ENCODE data around the gene SERPINC1. TPM values are rescaled to one million over a fixed set of nuclear protein-coding genes. Genes with fewer than 3 reads are reported as not detected.

SERPINC1 gene
- total and polyA plus RNA-seq, 9 of the 15 experiments (the other 6 are each of a cell fraction or from before 2014, with no cell fraction given), result 0.07 to 1.2 (median 0.50) TPM

GRCh38 chr1:173861731-173862145 lies 55.4 kb downstream of the SERPINC1 start (continued):
- no peak for TF ChIP-seq PRDM10 (IDR thresholded peaks at IDR 0.05; ENCODE audit: partially characterized antibody)
- no peak for TF ChIP-seq ZNF740 (CRISPR knock-in tag; IDR thresholded peaks at IDR 0.05)
- no peak for TF ChIP-seq ZNF740 (tag; IDR thresholded peaks at IDR 0.05)
- TF ChIP-seq CREB3 (tag; conservative IDR thresholded peaks at IDR 0.05; ENCODE audit: low read depth), result no peak
- no peak for TF ChIP-seq NR3C1 (CRISPR knock-in tag; IDR thresholded peaks at IDR 0.05)
- no peak for TF ChIP-seq SOX6 (IDR thresholded peaks at IDR 0.05)
- TF ChIP-seq FOXP1 (CRISPR knock-in tag; IDR thresholded peaks at IDR 0.05), result no peak
- TF ChIP-seq POLR2AphosphoS5 (IDR thresholded peaks at IDR 0.05; ENCODE audit: control insufficient read depth, insufficient read depth, low read depth, low read length), result 0 out of 2 replicates have a peak, but pooled peaks have one; percentile 16
- TF ChIP-seq HNRNPUL1 (IDR thresholded peaks at IDR 0.05; ENCODE audit: low read length), result no peak; the same call in 1 of the 2 replicates
- TF ChIP-seq PTBP1 (IDR thresholded peaks at IDR 0.05; ENCODE audit: low read depth, low read length), result 0 out of 2 replicates have a peak, but pooled peaks have one; percentile 9
- TF ChIP-seq ZBTB7A (IDR thresholded peaks at IDR 0.05; ENCODE audit: borderline replicate concordance, control insufficient read depth, low read depth, low read length), result no peak
- TF ChIP-seq FUS (optimal IDR thresholded peaks at IDR 0.05; ENCODE audit: low read depth, low read length), result no peak
- TF ChIP-seq SMARCA4 (IDR thresholded peaks at IDR 0.05), result no peak
- TF ChIP-seq HMBOX1 (IDR thresholded peaks at IDR 0.05), result 0 out of 2 replicates have a peak, but pooled peaks have one; percentile 3
- no peak for TF ChIP-seq ZFX (CRISPR knock-in tag; IDR thresholded peaks at IDR 0.05)
- TF ChIP-seq SIN3A (IDR thresholded peaks at IDR 0.05; ENCODE audit: borderline replicate concordance in 2 of 2, control insufficient read depth in 1 of 2, low read depth in 2 of 2, low read length in 2 of 2), result peak in 1 of 2 experiments; percentile 18; a peak in 1 of 4 replicates
- no peak for TF ChIP-seq ASH1L (IDR thresholded peaks at IDR 0.05; ENCODE audit: borderline replicate concordance, low read depth, partially characterized antibody)
- no peak for TF ChIP-seq UBTF (IDR thresholded peaks at IDR 0.05; ENCODE audit: borderline replicate concordance in 1 of 2, low read depth in 2 of 2, low read length in 2 of 2)
- TF ChIP-seq LCOR (CRISPR knock-in tag; IDR thresholded peaks at IDR 0.05), result 0 out of 2 replicates have a peak, but pooled peaks have one; percentile 6

Data from K562 (cell line).